ENCODE results near the gene KIF1B. TPM values are rescaled to one million over a fixed set of nuclear protein-coding genes. Genes with fewer than 3 reads are reported as not detected.

KIF1B gene
- total RNA-seq, 5 donors from 2014 or later (not counting 1 experiment from before 2014, with no cell fraction given): 10.3 to 15.3 (median 13.8) TPM

DNA sequence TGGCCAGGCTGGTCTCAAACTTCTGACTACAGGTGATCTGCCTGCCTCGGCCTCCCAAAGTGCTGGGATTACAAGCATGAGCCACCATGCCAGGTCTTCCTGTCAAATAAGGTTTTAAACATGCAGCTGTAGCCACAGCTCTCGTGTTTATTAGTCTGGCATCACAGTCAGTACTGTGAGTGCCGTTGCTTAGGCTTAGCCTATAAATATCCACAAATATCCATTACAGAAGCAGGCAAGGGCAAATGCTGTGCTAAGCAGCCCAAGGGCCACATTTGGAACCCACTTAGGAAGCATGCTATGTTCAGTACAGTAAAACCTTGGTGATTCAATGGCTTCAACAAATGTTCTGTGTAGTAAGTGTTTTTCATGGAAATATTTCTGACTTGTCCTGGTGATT, 75.9 kb downstream of the KIF1B start:
- WGBS (ENCODE audit: insufficient coverage): 95% methylated on average over 3 of the region's 3 CpGs

DNA sequence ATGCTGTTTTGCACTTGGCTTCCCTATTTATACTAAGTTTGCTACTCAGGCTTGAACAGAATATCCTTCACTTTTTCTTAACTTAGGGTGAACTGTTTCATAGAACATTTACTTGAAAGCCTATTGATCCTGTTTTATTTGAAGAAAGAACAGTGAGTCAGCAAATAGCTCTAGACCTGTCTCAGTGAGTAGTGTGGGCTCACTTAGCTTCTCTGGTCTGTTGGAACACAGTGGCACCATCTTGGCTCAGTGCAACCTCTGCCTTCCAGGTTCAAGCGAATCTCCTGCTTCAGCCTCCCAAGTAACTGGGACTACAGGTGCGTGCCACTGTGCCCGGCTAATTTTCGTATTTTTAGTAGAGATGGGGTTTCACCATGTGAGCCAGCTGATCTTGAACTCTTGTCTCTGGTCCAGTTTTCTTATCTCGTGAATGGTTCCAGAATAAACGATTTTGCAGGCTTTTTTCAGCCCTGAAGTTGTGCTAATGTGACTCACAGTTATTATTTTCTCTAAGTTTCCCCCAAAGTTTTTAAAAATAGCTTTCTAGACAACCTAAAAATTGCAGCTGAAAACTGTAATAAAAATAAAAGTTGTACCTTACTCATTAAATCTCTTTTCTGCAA, 76.8 kb downstream of the KIF1B start:
- ATAC-seq (replicated peaks in 1 of 4) (no peak), DNase-seq (no peak)
- 97% methylated on average over 4 of the region's 6 CpGs for WGBS (ENCODE audit: insufficient coverage)
- H3K36me3 Mint-ChIP-seq: peaks cover 27% of the 10 kb centered on the region
- CTCF ChIA-PET: interaction anchor here in 1 of 2 donors (0.6 kb wide), 1 partner anchor 35 kb away, joined by 3 read pairs; no protein-coding TSS in a partner anchor
- POLR2A ChIA-PET: no interaction called here
- H3K27ac Mint-ChIP-seq: no peak overlapping the region
- Histone ChIP-seq H3K4me1 (ENCODE audit: control insufficient read depth in 1 of 2, extremely low read depth in 1 of 2, insufficient read depth in 2 of 2, low read length in 2 of 2) (no peaks in the 10 kb centered on the region), H3K27ac (ENCODE audit: low read length) (no peak overlapping the region), H3K36me3 (ENCODE audit: control insufficient read depth in 2 of 2, extremely low read depth in 1 of 2, insufficient read depth in 1 of 2, low read length in 1 of 2) (peaks cover 0 to 10% of the 10 kb centered on the region in 2 donors), H3K9me3 (no peaks in the 10 kb centered on the region), H3K27me3 (replicated peaks in 1 of 2; ENCODE audit: control insufficient read depth in 2 of 2, extremely low read depth in 1 of 2, insufficient read depth in 2 of 2, low read length in 1 of 2) (no peaks in the 10 kb centered on the region), H3K4me3 (ENCODE audit: control insufficient read depth in 1 of 2, extremely low read depth in 1 of 2, low read length in 1 of 2) (no peak overlapping the region)
- H3K4me3 Mint-ChIP-seq: no peak overlapping the region
- H3K4me1 Mint-ChIP-seq: no peaks in the 10 kb centered on the region
- H3K27me3 Mint-ChIP-seq: no peaks in the 10 kb centered on the region
- H3K9me3 Mint-ChIP-seq: no peaks in the 10 kb centered on the region

More for the DNA sequence above, 75.9 kb downstream of the KIF1B start:
- Histone ChIP-seq H3K4me3 (ENCODE audit: control insufficient read depth in 1 of 2, extremely low read depth in 1 of 2, low read length in 1 of 2) (no peak overlapping the region), H3K36me3 (ENCODE audit: control insufficient read depth in 2 of 2, extremely low read depth in 1 of 2, insufficient read depth in 1 of 2, low read length in 1 of 2) (peaks cover 0 to 10% of the 10 kb centered on the region in 2 donors), H3K4me1 (ENCODE audit: control insufficient read depth in 1 of 2, extremely low read depth in 1 of 2, insufficient read depth in 2 of 2, low read length in 2 of 2) (no peaks in the 10 kb centered on the region), H3K27me3 (replicated peaks in 1 of 2; ENCODE audit: control insufficient read depth in 2 of 2, extremely low read depth in 1 of 2, insufficient read depth in 2 of 2, low read length in 1 of 2) (no peaks in the 10 kb centered on the region), H3K9me3 (no peaks in the 10 kb centered on the region), H3K27ac (ENCODE audit: low read length) (no peak overlapping the region)
- Mint-ChIP-seq H3K36me3 (peaks cover 28% of the 10 kb centered on the region), H3K27ac (no peak overlapping the region), H3K4me3 (no peak overlapping the region), H3K27me3 (no peaks in the 10 kb centered on the region), H3K4me1 (no peaks in the 10 kb centered on the region), H3K9me3 (no peaks in the 10 kb centered on the region)
- DNase-seq (no peak), ATAC-seq (replicated peaks in 1 of 4) (no peak)
- POLR2A ChIA-PET: no interaction called here
- CTCF ChIA-PET: no interaction called here

DNA sequence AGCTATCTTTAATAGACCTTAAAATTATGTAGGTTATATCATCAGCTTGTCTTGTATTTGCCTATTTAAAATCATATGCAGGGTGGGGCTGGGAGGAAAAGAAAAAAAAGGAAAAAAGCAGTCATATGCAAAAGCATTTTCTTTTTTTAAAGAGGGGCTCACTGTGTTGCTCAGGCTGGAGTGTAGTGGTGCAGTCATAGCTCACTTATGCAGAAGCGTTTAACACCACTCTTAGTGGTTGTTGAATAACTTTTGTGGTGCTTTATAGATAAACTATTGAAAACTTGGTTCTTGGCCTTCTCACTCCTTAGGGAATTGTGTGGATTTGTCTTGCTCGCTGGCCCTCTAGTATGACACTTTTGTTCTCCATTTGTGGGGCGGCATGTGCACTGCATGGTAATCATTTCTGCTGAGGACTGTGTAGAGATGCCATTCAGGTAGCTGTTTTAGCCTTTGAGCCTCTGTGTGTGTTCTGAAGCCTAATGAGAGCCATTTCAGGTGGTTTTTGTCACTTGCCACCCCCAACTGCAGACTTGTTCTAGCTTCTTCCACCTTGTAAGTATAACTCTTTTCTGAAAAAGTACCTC, 77.8 kb downstream of the KIF1B start:
- Mint-ChIP-seq H3K9me3 (no peaks in the 10 kb centered on the region), H3K36me3 (peaks cover 29% of the 10 kb centered on the region), H3K27ac (no peak overlapping the region), H3K27me3 (no peaks in the 10 kb centered on the region), H3K4me1 (no peaks in the 10 kb centered on the region), H3K4me3 (no peak overlapping the region)
- Histone ChIP-seq H3K36me3 (ENCODE audit: control insufficient read depth in 2 of 2, extremely low read depth in 1 of 2, insufficient read depth in 1 of 2, low read length in 1 of 2) (peaks cover 0 to 6% of the 10 kb centered on the region in 2 donors), H3K4me3 (ENCODE audit: control insufficient read depth in 1 of 2, extremely low read depth in 1 of 2, low read length in 1 of 2) (no peak overlapping the region), H3K27me3 (replicated peaks in 1 of 2; ENCODE audit: control insufficient read depth in 2 of 2, extremely low read depth in 1 of 2, insufficient read depth in 2 of 2, low read length in 1 of 2) (no peaks in the 10 kb centered on the region), H3K4me1 (ENCODE audit: control insufficient read depth in 1 of 2, extremely low read depth in 1 of 2, insufficient read depth in 2 of 2, low read length in 2 of 2) (no peaks in the 10 kb centered on the region), H3K27ac (ENCODE audit: low read length) (no peak overlapping the region), H3K9me3 (no peaks in the 10 kb centered on the region)
- CTCF ChIA-PET: interaction anchor here in 1 of 2 donors (0.6 kb wide), 1 partner anchor 36 kb away, joined by 3 read pairs; no protein-coding TSS in a partner anchor
- DNase-seq: no peak
- POLR2A ChIA-PET: no interaction called here
- no peak for ATAC-seq (replicated peaks in 1 of 4)
- WGBS (ENCODE audit: insufficient coverage): 94% methylated on average over 2 of the region's 3 CpGs

DNA sequence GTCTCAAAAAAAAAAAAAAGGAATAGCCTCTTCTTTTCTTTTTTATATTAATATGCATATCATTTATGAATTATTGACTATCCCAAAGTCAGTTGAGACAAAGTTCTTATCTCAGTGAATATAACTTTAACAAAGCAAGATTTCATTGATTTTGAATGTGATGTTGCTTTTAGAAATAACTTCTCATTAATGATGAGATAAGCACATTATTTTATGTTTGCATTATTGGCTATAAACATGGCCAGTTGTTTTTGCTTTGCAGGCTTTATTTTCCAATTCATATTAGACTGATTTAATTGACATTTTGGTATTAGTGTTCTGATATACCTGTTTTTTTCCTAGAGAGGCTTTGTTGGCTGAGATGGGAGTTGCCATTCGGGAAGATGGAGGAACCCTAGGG, 81.3 kb downstream of the KIF1B start:
- no peaks in the 10 kb centered on the region for H3K4me1 ChIP-seq (ENCODE audit: control insufficient read depth in 1 of 2, extremely low read depth in 1 of 2, insufficient read depth in 2 of 2, low read length in 2 of 2)
- POLR2A ChIA-PET: no interaction called here
- H3K4me1 Mint-ChIP-seq: no peaks in the 10 kb centered on the region
- no peaks in the 10 kb centered on the region for H3K27me3 ChIP-seq (replicated peaks in 1 of 2; ENCODE audit: control insufficient read depth in 2 of 2, extremely low read depth in 1 of 2, insufficient read depth in 2 of 2, low read length in 1 of 2)
- H3K27me3 Mint-ChIP-seq: no peaks in the 10 kb centered on the region
- no peak for ATAC-seq (replicated peaks in 1 of 4)
- no peaks in the 10 kb centered on the region for H3K9me3 ChIP-seq
- no peak for DNase-seq
- peaks cover 40% of the 10 kb centered on the region for H3K36me3 Mint-ChIP-seq
- CTCF ChIA-PET: no interaction called here
- H3K4me3 ChIP-seq (ENCODE audit: control insufficient read depth in 1 of 2, extremely low read depth in 1 of 2, low read length in 1 of 2): no peak overlapping the region
- H3K27ac Mint-ChIP-seq: no peak overlapping the region
- no peak overlapping the region for H3K27ac ChIP-seq (ENCODE audit: low read length)
- WGBS (ENCODE audit: insufficient coverage): no CpG with 5 or more reads among the region's 1 CpG
- H3K9me3 Mint-ChIP-seq: no peaks in the 10 kb centered on the region
- H3K36me3 ChIP-seq (ENCODE audit: control insufficient read depth in 2 of 2, extremely low read depth in 1 of 2, insufficient read depth in 1 of 2, low read length in 1 of 2): peaks cover 0 to 17% of the 10 kb centered on the region in 2 donors
- H3K4me3 Mint-ChIP-seq: no peak overlapping the region

DNA sequence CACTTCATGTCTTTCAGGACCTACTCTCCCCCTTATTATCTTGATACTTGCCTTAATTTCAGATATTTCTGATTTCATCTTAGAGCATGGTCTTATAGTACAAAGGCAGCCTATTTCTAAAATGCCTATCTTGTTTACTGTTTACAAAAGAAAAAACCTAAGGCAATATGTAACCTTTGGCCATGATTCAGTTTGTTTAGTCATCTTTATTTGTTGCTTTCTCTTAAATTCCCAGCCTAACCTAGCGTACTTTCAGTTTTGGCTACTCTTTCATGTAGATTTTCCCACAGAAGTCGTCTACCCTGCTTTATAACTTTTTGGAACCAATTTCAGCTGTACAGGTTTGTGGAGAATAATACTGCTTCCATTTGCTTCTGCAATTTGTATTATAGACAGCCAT, 81.8 kb downstream of the KIF1B start:
- H3K36me3 Mint-ChIP-seq: peaks cover 45% of the 10 kb centered on the region
- WGBS (ENCODE audit: insufficient coverage): 100% methylated on average over 1 of the region's 2 CpGs

DNA sequence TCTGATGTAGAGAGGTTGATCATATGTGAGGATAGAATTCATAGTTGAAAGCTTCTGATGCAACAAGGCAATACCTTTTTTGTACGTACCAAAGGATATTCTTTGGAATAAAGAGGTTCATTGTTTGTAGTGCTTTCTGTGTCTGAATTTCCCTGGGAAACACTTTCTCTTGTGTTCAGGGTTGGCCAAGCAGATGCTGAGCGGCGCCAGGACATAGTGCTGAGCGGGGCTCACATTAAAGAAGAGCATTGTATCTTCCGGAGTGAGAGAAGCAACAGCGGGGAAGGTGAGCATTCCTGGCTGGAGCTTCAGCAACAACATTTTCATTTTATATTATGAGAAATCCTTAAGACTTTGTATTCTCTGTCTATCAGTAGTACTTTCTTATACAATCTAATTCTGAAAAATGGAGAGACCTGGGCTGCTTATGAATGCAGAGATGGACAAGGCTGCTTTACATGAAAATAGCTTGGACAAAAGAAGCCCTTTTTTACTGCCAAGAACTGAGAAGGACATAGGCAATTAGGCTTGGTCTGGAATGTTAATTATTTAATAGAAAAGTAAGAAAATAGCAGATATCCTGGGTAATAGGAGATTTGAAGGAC, 85.2 kb downstream of the KIF1B start:
- CTCF ChIA-PET: interaction anchor here in 1 of 2 donors (0.5 kb wide), 1 partner anchor 36 kb away, joined by 3 read pairs; no protein-coding TSS in a partner anchor
- Mint-ChIP-seq H3K4me3 (no peak overlapping the region), H3K27ac (no peak overlapping the region), H3K4me1 (no peaks in the 10 kb centered on the region), H3K36me3 (peaks cover 50% of the 10 kb centered on the region), H3K9me3 (no peaks in the 10 kb centered on the region), H3K27me3 (no peaks in the 10 kb centered on the region)
- no peak overlapping the region for H3K4me3 ChIP-seq (ENCODE audit: control insufficient read depth in 1 of 2, extremely low read depth in 1 of 2, low read length in 1 of 2)
- no peak overlapping the region for H3K27ac ChIP-seq (ENCODE audit: low read length)
- DNase-seq (no peak), ATAC-seq (replicated peaks in 1 of 4) (no peak)
- H3K36me3 ChIP-seq (ENCODE audit: control insufficient read depth in 2 of 2, extremely low read depth in 1 of 2, insufficient read depth in 1 of 2, low read length in 1 of 2): peaks cover 0 to 20% of the 10 kb centered on the region in 2 donors
- no peaks in the 10 kb centered on the region for H3K9me3 ChIP-seq
- no peaks in the 10 kb centered on the region for H3K4me1 ChIP-seq (ENCODE audit: control insufficient read depth in 1 of 2, extremely low read depth in 1 of 2, insufficient read depth in 2 of 2, low read length in 2 of 2)
- no peaks in the 10 kb centered on the region for H3K27me3 ChIP-seq (replicated peaks in 1 of 2; ENCODE audit: control insufficient read depth in 2 of 2, extremely low read depth in 1 of 2, insufficient read depth in 2 of 2, low read length in 1 of 2)
- POLR2A ChIA-PET: no interaction called here
- 96% methylated on average over 3 of the region's 6 CpGs for WGBS (ENCODE audit: insufficient coverage)

More for the DNA sequence above, 81.8 kb downstream of the KIF1B start:
- Histone ChIP-seq H3K27ac (ENCODE audit: low read length) (no peak overlapping the region), H3K27me3 (replicated peaks in 1 of 2; ENCODE audit: control insufficient read depth in 2 of 2, extremely low read depth in 1 of 2, insufficient read depth in 2 of 2, low read length in 1 of 2) (no peaks in the 10 kb centered on the region), H3K36me3 (ENCODE audit: control insufficient read depth in 2 of 2, extremely low read depth in 1 of 2, insufficient read depth in 1 of 2, low read length in 1 of 2) (peaks cover 0 to 22% of the 10 kb centered on the region in 2 donors), H3K4me1 (ENCODE audit: control insufficient read depth in 1 of 2, extremely low read depth in 1 of 2, insufficient read depth in 2 of 2, low read length in 2 of 2) (no peaks in the 10 kb centered on the region), H3K9me3 (no peaks in the 10 kb centered on the region), H3K4me3 (ENCODE audit: control insufficient read depth in 1 of 2, extremely low read depth in 1 of 2, low read length in 1 of 2) (no peak overlapping the region)
- Mint-ChIP-seq H3K4me3 (no peak overlapping the region), H3K27me3 (no peaks in the 10 kb centered on the region), H3K9me3 (no peaks in the 10 kb centered on the region), H3K4me1 (no peaks in the 10 kb centered on the region), H3K27ac (no peak overlapping the region)
- CTCF ChIA-PET: interaction anchor here in 1 of 2 donors (0.6 kb wide), 1 partner anchor 162 kb away, joined by 3 read pairs; no protein-coding TSS in a partner anchor
- DNase-seq (no peak), ATAC-seq (replicated peaks in 1 of 4) (no peak)
- POLR2A ChIA-PET: no interaction called here
